HG03521 (cell line): ENCODE measurements around the gene LIPE.
A peak's percentile ranks its signal among the peaks of the same experiment; 100 is the strongest.
"Not testable (repeated sequence)": the region's sequence is repeated elsewhere in the genome, so short reads cannot be mapped to it uniquely, and the experiment has no call there.

Experiments used
- ATAC-seq: cut with Tn5 transposase; IDR thresholded peaks from one replicate; pipeline ENCODE4 v1.9.1; 2021; ENCODE audit warnings: mild to moderate bottlenecking, moderate library complexity; ENCODE audit not compliant: unreplicated experiment

Gene LIPE

DNA sequence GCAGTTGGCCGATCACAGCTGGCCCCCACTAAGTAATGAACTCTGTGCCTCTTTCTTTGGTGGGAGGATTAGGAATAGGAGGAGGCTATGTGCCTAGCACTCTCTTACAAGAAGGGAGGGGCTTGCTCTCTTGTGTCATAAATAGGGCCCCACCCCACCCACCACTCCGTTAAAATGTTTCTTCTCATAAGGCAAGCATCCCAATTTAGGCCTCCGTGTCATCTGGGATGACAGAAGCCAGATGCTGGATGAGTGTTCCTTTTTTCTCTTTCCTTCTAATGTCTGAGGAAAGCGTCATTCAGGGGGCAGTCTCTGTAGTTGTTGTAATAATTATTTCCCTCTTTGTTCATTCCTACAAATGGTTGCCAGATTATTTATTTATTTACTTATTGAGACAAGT is at the start of gene LIPE:
LIPE (minus strand) TSS at position 76 of the 400 bp plus-strand sequence. CDS start 239 bp downstream, outside the sequence.
- ATAC-seq, result no peak

- ATAC-seq, result no peak
These were observed 48.2 kb upstream of the LIPE start for GRCh38 chr19:42475366-42475765.

DNA sequence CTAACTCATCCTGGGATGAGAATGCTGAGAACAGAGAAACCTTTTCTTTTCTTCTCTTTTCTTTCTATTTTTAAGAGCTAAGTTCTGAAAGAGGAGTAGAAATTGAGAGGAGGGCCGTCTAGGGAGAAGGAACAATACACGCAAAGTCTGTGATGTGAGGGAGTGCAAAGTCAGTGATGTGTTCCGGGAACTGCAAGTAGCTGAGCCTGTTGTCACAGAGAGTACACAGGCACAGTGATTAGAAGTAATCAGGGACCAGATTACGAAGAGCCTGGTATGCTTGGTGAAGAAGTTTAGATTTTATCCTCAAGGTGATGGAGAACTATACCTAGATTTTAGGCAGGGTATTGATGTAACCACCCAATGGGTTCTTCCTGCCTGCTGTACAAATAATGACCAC is 47.6 kb upstream of the LIPE start:
- no peak for ATAC-seq

DNA sequence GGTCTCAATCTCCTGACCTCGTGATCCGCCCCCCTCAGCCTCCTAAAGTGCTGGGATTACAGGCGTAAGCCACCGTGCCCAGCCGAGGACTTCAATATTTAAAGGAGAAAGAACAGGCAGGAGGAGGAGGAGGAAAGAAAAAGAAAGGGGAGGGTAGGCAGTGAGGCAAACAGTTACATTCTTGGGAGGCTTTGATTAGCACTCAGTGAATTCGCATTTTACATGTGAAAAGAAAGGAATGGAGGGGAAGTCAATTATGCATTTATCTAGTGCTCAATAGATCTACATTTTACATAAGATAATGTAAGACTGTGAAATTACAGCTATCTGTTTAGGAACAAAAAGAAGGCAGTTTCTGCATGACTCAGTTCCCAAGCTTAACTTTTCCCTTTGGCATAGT is 46.5 kb upstream of the LIPE start:
- ATAC-seq, result no peak

GRCh38 chr19:42472402-42473147 is 45.4 kb upstream of the LIPE start:
- no peak for ATAC-seq

GRCh38 chr19:42471554-42472249 is 44.5 kb upstream of the LIPE start:
- ATAC-seq, result no peak

DNA sequence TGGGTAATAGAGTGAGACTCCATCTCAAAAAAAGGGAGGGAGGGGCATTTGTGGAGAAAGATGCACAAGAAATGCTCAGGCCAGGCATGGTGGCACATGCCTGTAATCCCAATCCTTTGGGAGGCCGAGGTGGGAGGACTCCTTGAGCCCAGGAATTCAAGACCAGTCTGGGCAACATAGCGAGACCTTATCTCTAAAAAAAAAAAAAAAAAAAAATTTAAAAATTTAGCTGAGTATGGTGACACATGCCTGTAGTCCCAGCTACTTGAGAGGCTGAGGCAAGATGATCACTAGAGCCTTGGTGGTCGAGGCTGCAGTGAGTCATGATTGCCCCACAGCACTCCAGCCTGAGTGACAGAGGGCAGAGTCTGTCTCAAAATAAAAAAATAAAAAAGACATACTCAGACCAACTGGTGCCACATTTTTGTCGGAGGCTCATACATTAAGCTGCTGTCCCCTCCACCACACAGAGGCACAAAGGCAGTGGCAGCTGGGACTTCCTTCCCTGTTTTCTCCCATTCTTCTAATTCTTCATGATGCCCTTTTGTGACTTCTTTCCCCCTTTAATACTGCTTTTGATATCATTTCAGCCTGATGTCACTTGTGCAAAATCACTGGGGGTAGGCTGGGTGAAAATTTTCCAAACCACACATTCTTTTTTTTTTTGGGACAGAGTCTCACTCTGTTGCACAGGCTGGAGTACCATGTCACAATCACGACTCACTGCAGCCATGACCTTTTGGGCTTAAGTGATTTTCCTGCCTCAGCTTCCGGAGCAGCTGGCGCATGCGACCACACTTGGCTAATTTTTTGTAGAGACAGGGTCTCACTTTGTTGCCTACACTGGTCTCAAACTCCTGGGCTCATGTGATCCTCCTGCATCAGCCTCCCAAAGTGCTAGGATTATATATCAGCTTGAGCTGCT is 42.4 kb upstream of the LIPE start:
- no peak for ATAC-seq

GRCh38 chr19:42468273-42468796 is 41.1 kb upstream of the LIPE start:
- ATAC-seq, result no peak

- ATAC-seq, result no peak
These were observed 40.1 kb upstream of the LIPE start for GRCh38 chr19:42467183-42467760.

DNA sequence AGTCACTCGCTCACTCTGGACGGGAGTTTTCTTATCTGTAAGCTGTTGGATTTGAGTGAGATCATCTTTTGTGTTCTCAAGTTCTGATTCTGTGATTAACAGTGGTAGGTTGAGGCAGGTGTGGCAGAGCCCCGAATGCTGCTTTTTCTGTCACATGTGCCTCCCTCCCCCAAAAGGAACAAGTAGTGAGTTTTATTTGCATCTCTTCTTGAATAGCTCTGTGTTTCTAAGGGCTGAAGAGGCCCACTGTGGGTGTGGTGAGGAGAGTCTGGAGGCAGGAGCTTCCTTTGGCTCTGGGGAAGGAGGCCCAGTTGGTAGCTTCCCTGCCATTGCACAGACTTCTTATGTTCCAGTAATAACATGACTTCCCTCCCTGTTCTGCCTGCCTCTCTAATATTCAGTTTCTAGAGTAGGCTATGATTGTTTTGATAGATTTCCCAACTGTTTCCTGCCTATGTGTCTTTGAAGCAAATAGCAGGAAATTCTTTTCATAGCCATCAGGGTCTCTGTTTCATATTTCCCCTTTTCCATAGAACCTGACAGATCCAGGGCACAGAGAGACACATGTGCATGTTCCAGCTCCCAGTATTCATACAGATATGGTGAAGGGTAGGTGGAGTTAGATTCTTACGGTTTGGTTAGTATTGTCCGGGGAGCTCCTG is 39.5 kb upstream of the LIPE start:
- no peak for ATAC-seq

- peak; percentile 62 for ATAC-seq
These were observed 38.7 kb upstream of the LIPE start for GRCh38 chr19:42465827-42466280.

- ATAC-seq, result no peak
These were observed 34.6 kb upstream of the LIPE start for GRCh38 chr19:42461700-42462324.

DNA sequence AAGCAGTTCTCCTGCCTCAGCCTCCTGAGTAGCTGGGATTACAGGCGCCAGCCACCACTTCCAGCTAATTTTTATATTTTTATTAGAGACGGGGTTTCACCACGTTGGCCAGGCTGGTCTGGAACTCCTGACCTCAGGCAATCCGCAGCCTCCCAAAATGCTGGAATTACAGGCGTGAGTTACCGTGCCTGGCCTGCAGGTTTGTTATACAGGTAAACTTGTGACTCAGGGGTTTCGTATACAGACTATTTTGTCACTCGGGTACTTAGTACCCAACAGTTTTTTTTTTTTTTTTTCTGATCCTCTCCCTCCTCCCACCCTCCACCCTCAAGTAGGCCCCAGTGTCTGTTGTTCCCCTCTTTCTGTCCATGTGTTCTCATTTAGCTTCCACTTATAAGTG is 34.0 kb upstream of the LIPE start:
- ATAC-seq, result not testable (repeated sequence)

GRCh38 chr19:42459926-42460325 is 32.7 kb upstream of the LIPE start:
- ATAC-seq, result no peak

DNA sequence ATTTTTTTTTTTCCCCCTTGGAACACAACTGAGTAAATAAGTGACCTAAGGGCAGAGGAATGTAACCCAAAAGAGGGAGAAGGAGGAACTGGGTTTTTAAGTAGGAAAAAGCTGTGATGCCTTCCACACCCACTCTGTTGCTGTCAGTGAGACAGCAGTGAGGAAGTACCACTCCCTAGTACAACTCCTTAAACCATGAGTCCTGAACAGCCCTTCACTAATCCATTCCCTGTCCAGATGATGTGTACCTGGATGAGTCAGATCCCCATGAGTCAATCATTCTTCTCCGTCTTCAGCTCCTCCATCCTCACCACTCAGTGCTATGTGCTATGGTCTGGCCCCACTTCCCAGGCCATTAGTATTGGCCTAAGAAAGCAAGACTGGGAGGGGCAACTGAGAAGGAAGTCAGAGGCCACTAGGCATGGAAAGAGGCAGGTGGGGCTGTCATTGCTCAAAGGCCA is 28.5 kb upstream of the LIPE start:
- no peak for ATAC-seq

DNA sequence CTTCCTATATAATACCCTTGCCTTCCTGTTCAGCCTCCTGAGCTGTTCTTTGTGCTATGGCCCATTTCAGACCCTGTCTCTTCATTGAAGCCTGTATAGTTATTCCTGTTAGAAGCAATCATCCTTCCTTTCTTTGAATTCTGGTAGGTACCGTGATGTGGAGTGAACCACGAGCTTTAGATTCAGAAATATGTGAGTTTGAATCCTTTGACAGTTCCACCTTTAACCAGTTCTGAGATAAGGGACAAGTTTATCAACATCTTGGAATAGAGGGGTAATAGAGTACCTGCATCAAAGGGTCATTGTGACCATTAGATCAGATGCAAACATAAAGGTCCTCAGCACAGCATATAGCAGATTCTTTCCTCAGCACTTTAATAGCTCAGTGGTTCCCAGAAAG is 27.9 kb upstream of the LIPE start:
- no peak for ATAC-seq

GRCh38 chr19:42452590-42452989 is 25.4 kb upstream of the LIPE start:
- ATAC-seq, result no peak

GRCh38 chr19:42450314-42450934 is 23.2 kb upstream of the LIPE start:
- no peak for ATAC-seq

DNA sequence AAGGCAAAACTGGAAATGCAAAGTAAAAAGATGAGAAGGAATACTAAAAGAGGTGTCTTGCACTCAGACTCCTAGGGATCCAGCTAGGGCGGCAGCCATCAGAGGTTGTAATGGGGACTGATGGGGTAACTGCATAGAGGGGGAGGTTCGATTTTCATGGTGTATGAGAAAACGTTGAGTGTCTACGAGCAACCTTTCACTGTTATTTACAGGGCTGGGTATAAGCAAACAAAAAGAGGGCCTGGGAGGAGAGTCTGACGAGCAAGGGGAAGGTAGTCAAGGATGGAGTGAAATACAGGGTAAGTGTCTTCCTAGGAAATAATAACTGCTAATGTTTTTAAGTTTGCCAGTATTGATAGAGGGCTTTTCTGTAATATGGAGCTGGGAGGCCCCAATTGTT is 21.1 kb upstream of the LIPE start:
- ATAC-seq, result not testable (repeated sequence)
